ENCODE results near the gene PTTG1IP.

DNA sequence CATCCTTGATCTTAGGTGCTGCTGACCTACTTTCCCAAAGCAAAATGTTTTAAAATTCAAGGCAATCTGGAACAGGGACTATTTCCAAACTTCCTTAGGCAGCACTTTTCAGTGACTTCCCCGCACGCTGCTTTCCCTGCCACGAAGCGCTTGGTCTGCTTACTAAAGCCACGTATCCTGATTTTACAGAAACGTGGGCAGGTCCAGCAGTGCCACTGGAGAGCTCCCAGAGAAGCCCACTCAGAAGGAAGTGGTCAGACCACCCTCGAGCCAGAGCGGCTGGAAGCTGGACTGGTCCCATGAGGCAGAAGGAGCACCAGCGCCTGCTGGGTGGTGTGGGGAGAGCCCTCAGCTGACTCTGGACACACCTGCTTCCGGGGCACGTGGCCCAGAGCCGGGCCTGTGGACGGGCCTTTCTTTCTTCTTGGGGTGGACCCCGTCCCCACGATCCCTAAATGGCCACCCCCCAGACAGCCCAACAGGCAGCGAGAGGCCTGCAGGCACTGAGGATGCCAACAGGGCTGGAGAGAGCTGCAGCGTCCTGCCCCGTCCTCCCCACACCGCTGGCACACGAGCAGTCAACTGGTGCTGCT lies 23.2 kb downstream of the PTTG1IP start:
- TF ChIP-seq EZH2 (IDR thresholded peaks at IDR 0.05) (no peak), POLR2AphosphoS5 (IDR thresholded peaks at IDR 0.05; ENCODE audit: borderline replicate concordance, low read depth, low read length) (no peak), FOXP2 (optimal IDR thresholded peaks at IDR 0.05; ENCODE audit: control extremely low read depth, extremely low read length, insufficient read depth) (no peak)
